ENCODE results near the gene DMBX1.

Gene DMBX1

DNA sequence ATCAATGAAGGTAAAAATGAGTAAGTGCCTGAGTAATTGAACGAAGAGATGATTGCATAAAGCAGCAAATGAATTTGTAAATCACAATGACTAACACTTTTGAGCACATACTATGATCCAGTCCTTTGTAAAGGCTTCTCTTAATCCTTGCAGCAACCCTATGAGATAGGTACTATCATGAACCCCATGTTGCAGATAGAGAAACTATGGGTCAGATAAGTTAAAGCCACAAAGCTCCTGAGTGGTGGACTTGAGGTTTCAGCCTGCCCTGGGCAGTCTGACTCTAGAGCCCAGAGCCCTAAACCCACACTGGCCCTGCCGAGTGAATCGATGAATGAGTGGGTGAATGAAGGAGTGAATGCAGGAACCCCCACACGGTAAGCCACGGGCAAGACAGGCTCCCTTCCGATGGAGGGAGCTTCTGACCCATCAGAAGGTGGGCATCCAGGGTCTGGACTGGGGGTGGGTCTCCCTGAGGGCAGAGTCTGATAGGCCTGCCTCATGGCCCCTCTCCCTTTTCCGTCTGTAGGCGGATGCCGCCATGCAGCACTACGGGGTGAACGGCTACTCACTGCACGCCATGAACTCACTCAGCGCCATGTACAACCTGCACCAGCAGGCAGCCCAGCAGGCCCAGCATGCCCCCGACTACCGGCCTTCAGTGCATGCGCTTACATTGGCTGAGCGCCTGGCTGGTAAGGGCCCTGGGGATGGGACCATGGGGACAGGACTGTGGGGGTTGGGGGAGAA lies 17.0 kb downstream of the DMBX1 start:
- no peak for DNase-seq (ENCODE audit: low spot score)

DNA sequence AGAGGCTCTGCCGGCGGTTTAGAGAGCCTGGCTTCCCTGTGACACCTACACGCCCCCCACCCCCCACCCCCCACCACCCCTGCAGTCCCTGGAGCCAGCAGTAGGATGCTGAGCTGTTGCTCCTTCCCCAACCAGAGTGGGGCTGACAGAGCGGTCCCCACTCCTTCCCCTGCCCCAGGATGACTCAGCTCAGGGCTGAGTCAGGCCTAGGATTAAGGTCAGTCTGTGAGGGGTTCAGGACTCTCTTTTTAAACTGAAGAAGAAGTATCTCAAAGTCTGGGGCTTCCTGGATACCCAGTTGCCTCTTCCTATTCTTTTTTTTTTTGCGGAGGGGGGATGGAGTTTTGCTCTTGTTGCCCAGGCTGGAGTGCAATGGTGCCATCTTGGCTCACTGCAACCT lies 19.1 kb downstream of the DMBX1 start:
- no peak for DNase-seq (ENCODE audit: low spot score)

- DNase-seq (ENCODE audit: low spot score): no peak
Observed at GRCh38 chr1:46510341-46510997, 20.8 kb downstream of the DMBX1 start.

- no peak for DNase-seq (ENCODE audit: low spot score)
Observed at GRCh38 chr1:46510998-46511365, 21.3 kb downstream of the DMBX1 start.

- no peak for DNase-seq (ENCODE audit: low spot score)
Observed at GRCh38 chr1:46512135-46512791, 22.6 kb downstream of the DMBX1 start.

DNA sequence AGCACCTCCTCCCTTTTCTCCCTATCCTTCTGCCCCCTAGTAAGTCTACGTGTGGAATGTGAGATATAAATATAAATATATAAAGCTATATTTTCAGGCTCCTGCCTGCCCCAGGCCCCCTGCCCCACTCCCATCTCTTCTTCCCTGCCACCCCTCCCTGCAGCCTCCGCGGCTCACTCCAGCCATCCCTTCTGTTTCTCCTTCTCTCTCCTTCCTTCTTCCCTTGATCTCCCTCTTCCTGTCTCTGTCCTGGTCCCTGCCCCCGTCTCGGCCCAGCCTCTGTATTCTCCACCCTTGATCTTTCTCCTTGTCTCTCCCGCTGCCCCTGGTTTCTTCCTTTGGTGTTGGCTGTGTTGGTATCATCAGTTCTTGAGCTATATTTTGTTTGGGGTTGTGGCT lies 23.2 kb downstream of the DMBX1 start:
- no peak for DNase-seq (ENCODE audit: low spot score)

GRCh38 chr1:46513536-46513935 lies 23.9 kb downstream of the DMBX1 start:
- no peak for DNase-seq (ENCODE audit: low spot score)

GRCh38 chr1:46515576-46515975 lies 25.9 kb downstream of the DMBX1 start:
- no peak for DNase-seq (ENCODE audit: low spot score)

GRCh38 chr1:46516200-46516950 lies 26.7 kb downstream of the DMBX1 start:
- no peak for DNase-seq (ENCODE audit: low spot score)

DNA sequence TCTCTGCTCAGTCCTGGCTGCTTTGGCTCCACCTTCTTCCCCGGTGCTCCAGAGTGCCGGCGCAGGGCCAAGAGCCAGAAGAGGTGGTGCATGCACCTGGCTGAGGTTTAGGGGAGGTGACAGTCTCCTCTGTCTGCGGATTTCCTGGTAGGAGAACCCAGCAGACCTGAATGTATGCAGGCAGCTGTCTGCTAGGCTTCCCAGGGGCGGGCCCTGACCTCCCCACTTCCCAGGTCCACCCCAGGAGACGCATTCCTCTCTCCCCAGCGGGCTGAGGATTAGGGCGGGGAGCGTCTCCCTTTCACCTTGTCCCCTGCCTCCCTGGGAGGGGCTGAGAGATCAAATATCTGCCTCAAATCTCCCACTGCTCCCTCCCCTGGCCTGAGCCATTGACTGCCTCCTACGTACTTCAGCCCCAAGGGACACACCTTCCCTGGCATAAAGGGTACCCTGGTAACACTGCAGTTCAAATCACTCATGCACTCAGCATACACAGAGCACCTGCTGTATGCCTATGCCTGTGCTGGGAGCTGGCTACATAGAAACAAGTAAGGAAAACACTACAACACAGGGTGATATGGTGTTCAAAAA lies 27.5 kb downstream of the DMBX1 start:
- DNase-seq (ENCODE audit: low spot score): no peak

- DNase-seq (ENCODE audit: low spot score): no peak
Observed at GRCh38 chr1:46517932-46518498, 28.4 kb downstream of the DMBX1 start.

DNA sequence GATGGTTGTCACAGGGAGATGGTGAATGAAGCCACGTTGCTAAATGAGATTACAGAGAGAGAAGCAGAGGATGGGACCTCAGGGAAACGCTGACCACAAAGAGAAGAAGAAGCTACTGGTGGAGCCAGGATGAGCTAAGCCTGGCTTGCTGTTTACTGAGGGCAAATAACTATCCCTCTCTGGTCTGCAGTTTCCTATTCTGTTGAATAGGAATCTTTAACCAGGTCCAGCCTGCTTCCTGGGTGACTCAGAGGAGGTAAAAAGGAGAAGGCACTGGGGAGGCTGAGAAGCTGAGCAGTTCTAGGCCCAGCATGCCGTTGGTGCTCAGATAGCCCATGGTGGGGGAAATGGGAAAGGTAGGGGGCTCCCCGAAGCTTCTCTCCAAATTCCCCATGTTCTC lies 29.6 kb downstream of the DMBX1 start:
- no peak for DNase-seq (ENCODE audit: low spot score)

GRCh38 chr1:46520063-46520911 lies 30.7 kb downstream of the DMBX1 start:
- peak; percentile 91 for DNase-seq (ENCODE audit: low spot score)

- no peak for DNase-seq (ENCODE audit: low spot score)
Observed at GRCh38 chr1:46521414-46521813, 31.8 kb downstream of the DMBX1 start.

DNA sequence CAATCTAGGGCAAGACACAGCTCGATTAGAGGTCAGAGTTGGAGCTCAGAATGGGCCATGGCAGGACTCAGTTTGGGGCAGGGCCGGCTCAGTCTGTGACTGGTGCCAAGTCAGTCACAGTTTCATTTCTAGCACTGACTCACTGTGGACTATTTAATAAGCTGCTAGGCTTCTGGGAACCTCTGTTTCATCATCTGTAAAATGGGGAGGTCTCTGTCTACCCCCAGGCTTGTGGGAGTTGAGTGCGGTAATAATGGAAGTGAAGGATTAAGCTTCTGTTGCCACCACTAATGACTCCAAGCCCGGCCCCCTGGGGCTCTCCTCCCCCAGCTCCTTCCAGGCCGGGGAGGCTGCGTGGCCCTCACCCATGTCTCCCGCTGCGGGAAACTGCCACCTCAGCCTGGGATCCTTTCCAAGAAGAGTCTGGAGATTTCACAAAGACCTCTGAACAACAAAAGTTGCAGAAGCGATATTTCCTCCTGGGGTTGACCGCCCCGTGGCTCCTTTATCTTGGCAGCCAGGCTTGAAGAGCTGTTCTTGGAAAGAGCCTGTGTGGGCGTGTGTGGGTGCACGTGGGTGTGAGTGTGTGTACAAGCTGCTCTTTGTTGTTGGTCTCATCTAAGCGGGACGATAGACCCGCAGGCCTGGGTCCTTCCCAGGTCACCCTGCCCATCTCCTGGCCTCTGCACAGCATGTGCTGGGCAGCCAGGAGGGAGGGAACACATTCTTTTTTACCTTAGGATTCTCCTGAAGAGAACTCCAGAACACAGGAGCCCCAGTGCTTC lies 32.7 kb downstream of the DMBX1 start:
- peak; percentile 61 for DNase-seq (ENCODE audit: low spot score)

DNA sequence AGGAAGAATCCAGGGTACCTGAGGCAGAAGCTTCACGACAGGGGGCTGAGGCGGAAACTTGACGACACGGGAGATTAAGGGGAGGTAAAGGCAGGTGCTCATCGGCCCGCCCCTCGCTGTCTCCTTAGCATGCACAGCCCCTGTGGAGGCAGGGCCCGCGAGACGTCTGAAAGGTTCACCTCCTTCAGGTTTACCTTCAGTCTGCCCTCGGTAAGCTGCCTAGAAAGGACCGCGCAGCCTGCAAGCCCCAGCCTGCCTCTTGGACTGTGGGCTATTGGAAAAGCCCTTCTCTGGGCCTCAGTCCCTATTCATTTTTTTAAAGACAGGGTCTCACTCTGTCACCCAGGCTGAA lies 33.3 kb downstream of the DMBX1 start:
- DNase-seq (ENCODE audit: low spot score): no peak

DNA sequence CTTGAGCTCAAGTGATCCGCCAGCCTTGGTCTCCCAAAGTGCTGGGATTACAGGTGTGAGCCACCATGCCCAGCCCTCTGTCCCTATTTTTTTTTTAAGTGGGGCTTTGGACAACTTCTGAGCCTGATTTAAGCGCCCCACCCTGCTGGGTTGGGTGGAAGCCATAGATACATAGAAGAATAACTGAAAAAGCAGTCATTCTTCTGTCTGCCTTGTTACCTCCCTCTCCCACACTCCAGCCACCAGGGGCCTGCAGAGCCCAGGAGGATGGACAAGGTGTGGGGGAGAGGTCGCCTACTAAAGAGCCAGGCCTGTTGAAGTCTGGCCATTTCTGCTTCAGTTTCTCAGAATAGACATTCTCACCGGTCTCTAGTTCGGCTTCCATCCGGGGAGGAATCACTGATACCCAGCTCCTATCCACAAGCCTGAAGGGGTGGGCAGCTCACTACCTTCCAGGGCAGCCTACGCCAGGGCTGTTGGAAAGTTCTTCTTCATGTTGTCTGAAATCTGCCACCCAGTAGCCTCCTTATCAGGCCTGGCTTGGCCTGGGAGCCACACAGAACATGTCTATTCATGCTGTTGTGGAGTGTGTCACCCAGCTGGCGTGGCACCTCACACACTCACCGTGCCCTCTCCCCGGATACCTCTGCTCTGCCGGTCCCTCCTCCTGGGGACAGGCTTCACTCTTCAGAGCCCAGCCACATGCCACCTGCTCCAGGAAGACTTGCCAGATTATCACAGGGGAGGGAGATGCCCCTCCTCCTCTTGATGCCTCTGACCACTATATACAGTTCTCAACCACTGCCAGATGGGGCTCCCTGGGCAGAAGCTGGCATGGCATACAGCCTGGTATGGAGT lies 34.1 kb downstream of the DMBX1 start:
- DNase-seq (ENCODE audit: low spot score): no peak

DNA sequence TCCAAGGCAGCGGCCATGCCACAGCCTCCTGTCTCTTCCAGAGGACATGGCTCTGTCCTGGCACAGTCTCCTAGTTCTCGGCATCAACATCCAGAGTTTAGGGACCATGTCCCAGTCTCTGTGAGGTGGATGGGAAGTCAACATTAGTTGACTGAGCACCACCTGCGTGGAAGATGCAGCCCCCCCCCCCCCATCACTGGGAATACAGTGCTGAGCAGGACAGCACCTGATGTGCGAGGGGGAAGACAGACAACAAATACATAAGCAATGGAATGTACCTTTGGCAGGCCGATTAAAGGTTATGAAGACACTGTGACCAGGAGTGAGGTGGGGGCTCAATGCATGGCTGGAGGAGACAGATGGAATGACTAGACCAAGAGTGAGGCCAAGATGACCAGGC lies 35.2 kb downstream of the DMBX1 start:
- no peak for DNase-seq (ENCODE audit: low spot score)

DNA sequence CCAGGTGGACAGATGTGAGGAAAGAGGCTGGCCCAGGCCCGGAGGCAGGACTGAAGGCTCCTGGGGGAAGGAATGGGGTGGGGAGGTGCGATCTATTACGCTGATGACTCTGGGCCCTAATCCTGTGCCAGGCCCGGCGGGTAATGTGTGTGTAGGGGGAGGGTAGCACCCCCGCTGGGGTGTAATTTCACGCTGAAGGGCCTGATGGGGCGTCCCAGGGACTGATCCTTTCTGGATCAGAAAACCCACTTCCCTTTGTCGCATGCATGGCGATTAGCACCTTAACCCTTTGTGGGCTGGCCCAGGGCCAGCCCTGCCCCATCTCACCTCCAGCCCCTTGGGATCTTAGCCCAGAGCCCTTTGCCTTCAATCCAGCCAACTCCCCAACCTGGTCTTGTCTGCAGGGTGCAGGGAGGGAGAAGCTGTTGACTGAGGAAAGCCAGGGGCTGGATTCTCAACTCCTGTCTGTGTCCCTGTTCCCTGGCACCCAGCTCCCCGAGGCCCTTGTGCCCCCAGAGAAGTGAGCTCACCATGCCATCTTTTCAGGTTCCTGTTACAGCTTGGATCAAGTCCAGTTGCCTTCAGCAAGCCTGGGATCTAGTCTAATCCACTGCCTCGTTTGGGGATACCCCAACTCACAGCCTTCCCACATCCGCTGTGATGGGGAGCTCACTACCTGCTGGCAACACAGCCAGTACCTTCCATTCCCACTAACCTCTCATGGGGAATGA lies 35.8 kb downstream of the DMBX1 start:
- no peak for DNase-seq (ENCODE audit: low spot score)
